ENCODE measurements around the gene NHLRC4. TPM values are rescaled to one million over a fixed set of nuclear protein-coding genes. Genes with fewer than 3 reads are reported as not detected.

NHLRC4 gene
- polyA plus RNA-seq, 1 of the 3 experiments (the other 2 are of a cell fraction), result 0.69 TPM

- H3K36me3 ChIP-seq (replicated peaks in 1 of 2; ENCODE audit: control insufficient read depth in 1 of 2, insufficient read depth in 2 of 2, low read length in 1 of 2), result peaks cover 0 to 10% of the 10 kb centered on the region in 2 experiments
- CTCF ChIA-PET, result interaction anchor here (1.1 kb wide), 1 partner anchor 12 kb away, joined by 3 read pairs; no protein-coding TSS in a partner anchor
- peaks cover 63% of the 10 kb centered on the region for H4K20me1 ChIP-seq (ENCODE audit: insufficient read depth)
These were observed 35.2 kb upstream of the NHLRC4 start for GRCh38 chr16:531494-532125.

More at GRCh38 chr16:531494-532125, 35.2 kb upstream of the NHLRC4 start:
- Histone ChIP-seq H3K4me1 (ENCODE audit: control insufficient read depth in 1 of 2, insufficient read depth in 2 of 2, low read depth in 1 of 2, low read length in 1 of 2) (peaks cover 0 to 9% of the 10 kb centered on the region in 2 experiments; a peak in 1 of 4 replicates), H2AFZ (ENCODE audit: low read depth) (no peak overlapping the region), H3K27ac (ENCODE audit: low read depth in 2 of 2, low read length in 1 of 2) (no peak overlapping the region), H3F3A (replicated peaks; ENCODE audit: insufficient read depth) (peaks cover 8% of the 10 kb centered on the region), H3K4me2 (no peak overlapping the region), H3K9ac (no peak overlapping the region), H3K9me3 (no peaks in the 10 kb centered on the region), H3K4me3 (ENCODE audit: low read depth in 2 of 2, low read length in 1 of 2) (no peak overlapping the region), H3K9me2 (no peaks in the 10 kb centered on the region), H3K27me3 (ENCODE audit: insufficient read depth) (no peaks in the 10 kb centered on the region), H3K79me2 (ENCODE audit: insufficient read depth) (peaks cover 90% of the 10 kb centered on the region)
- 96% methylated on average over 14 of the region's 16 CpGs for WGBS (ENCODE audit: low lambda C conversion rate)
- DNase-seq, result no peak
- TF ChIP-seq SIN3A (IDR thresholded peaks at IDR 0.05; ENCODE audit: borderline replicate concordance, low read depth, low read length) (no peak), JUND (IDR thresholded peaks at IDR 0.05) (no peak), ELF1 (IDR thresholded peaks at IDR 0.05) (no peak), EP300 (IDR thresholded peaks at IDR 0.05; ENCODE audit: borderline replicate concordance in 1 of 2, low read depth in 1 of 2, low read length in 1 of 2) (no peak), MXI1 (IDR thresholded peaks at IDR 0.05; ENCODE audit: low read depth, low read length) (no peak), YY1 (IDR thresholded peaks at IDR 0.05; ENCODE audit: low read depth) (no peak), NFIC (IDR thresholded peaks at IDR 0.05; ENCODE audit: borderline replicate concordance) (no peak), PBX3 (IDR thresholded peaks at IDR 0.05) (no peak), RXRA (IDR thresholded peaks at IDR 0.05; ENCODE audit: borderline replicate concordance, low read depth) (no peak), SMC3 (IDR thresholded peaks at IDR 0.05; ENCODE audit: low read depth, low read length) (no peak), FOXJ3 (CRISPR knock-in tag; IDR thresholded peaks at IDR 0.05) (no peak), GATA2 (CRISPR knock-in tag; IDR thresholded peaks at IDR 0.05) (no peak), RCOR1 (IDR thresholded peaks at IDR 0.05; ENCODE audit: low read length) (no peak), USF2 (IDR thresholded peaks at IDR 0.05; ENCODE audit: borderline replicate concordance, low read depth, low read length) (no peak), ZBTB33 (IDR thresholded peaks at IDR 0.05; ENCODE audit: borderline replicate concordance, low read depth) (no peak), FOSL2 (IDR thresholded peaks at IDR 0.05; ENCODE audit: borderline replicate concordance, low read depth) (no peak), RAD21 (IDR thresholded peaks at IDR 0.05; ENCODE audit: low read length) (no peak), TEAD4 (IDR thresholded peaks at IDR 0.05; ENCODE audit: borderline replicate concordance, insufficient read depth) (no peak), CTCF (IDR thresholded peaks at IDR 0.05) (no peak)
- POLR2A ChIA-PET, result no interaction called here
